ENCODE measurements around the gene OR2V2.
"Not testable (repeated sequence)": the region's sequence is repeated elsewhere in the genome, so short reads cannot be mapped to it uniquely, and the experiment has no call there.

Gene OR2V2, protein sequence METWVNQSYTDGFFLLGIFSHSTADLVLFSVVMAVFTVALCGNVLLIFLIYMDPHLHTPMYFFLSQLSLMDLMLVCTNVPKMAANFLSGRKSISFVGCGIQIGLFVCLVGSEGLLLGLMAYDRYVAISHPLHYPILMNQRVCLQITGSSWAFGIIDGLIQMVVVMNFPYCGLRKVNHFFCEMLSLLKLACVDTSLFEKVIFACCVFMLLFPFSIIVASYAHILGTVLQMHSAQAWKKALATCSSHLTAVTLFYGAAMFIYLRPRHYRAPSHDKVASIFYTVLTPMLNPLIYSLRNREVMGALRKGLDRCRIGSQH

DNA sequence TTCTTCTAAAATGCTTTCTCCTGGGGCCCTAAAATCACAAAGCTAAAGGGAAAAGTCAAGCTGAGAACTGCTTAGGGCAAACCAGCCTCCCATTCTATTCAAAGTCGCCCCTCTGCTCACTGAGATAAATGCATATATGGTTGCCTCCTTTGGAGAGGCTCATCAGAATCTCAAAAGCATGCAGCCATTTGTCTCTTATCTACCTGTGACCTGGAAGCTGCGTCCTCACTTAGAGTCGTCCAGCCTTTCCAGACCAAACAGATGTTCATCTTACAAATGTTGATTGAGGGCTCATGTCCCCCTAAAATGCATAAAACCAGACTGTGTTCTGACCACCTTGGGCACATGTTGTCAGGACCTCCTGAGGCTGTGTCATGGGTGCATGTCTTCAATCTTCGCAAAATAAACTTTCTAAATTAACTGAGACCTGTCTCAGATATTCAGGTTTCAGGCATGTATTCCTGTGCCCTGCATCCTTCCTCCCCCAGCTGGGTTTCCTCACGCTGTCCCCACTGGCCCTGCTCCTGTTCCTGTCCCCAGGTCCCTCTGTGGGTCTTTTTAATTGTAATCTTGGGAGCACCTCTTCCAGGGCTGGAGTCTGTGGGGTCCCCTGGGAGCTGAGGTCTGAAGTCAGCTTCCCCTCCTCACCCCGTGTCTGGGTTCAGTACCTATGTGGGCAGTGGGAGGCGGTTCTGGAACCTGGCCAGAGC lies at the start of gene OR2V2:
Gene OR2V2 (plus strand): TSS at position 660 of the 710 bp plus-strand sequence. CDS start 7,357 bp downstream, outside the sequence.
- not testable (repeated sequence) for DNase-seq

DNA sequence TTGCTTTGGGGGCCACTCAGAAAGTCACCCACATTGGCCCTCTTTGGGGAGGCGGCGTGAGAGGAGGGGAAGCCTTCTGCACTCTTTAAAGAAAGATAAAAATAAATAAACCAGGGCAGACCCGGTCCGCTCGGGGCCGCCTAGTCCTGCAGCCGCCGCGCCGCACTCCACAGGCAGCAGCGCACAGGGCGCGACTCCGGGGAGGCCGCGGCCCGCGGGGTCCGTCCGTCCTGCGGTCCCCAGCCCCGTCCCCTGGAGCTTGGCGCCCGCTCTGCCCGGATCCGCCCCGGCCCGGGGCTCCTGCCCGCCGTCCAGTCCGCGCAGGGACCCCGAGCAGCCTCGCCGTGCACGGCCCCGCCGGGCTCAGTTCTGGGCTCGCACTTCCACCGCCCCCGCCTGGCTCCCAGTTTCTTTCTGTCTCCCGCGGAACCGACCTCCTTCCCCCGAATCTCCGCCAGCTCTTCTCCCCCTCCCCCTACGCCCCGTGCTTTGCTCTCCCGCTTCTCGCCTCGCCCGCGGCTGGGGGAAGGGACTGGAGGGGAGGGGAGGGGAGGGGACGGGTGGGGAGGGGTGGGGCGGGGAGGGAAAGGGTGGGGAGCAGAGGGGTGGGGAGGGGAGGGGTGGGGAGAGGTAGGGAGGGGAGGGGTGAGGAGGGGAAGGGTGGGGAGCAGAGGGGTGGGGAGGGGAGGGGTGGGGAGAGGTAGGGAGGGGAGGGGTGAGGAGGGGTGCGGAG lies 49.5 kb upstream of the OR2V2 start:
- not testable (repeated sequence) for DNase-seq

DNA sequence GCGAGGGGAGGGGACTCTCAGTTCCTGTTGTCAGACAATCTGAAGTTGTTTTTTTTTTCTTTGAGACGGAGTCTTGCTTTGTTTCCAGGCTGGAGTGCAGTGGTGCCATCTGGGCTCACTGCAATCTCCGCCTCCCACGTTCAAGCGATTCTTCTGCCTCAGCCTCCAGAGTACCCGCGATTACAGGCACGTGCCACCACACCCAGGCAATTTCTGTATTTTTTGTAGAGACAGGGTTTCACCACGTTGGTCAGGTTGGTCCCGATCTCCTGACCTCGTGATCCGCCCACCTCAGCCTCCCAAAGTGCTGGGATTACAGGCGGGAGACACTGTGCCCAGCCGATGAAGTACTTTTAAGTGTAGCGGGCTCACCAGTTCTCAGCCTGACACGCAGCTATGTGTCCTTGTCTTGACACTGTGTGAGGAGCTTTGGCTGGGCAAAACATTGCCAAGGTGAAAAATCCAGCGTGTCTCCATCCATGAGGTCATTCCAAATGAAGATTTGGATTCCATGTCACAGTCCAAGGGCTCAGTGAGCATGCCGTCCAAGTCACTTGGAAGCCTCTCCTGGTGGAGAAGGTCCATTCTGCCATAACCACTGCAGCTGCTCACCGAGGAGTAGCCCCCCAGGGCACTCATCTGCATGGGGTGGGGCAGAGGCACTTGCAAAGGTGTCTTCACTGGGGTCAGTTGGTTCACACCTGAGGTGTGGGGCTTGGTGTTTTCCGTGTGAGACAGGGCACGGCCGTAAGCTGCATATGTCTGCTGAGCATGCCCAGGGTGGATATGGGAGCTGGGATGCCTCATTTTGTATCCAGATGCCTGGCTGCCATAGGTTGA lies 48.4 kb upstream of the OR2V2 start:
- no peak for DNase-seq

DNA sequence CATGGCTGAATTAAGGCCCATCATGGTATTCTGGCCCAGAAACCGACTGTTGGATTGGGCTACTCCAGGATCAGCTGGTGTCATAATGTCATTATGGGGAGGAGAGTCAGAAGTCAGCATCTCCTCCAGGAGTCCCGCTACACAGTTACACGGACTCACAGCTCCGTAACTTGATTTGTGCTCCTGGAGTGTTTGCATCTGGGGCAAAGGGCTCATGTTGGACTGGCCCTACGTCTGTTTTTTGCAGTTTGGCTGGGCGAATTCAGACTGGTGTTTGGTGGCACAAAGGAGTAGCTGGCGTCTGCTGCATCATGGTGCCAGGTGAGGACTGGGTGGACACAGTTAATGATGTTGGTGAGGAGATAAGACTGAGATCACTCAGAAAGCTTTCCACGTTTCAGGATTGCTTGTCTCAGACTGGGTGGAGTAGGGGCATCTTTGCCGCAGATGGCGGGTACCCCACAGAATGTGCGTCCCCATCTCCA lies 47.7 kb upstream of the OR2V2 start:
- no peak for DNase-seq

DNA sequence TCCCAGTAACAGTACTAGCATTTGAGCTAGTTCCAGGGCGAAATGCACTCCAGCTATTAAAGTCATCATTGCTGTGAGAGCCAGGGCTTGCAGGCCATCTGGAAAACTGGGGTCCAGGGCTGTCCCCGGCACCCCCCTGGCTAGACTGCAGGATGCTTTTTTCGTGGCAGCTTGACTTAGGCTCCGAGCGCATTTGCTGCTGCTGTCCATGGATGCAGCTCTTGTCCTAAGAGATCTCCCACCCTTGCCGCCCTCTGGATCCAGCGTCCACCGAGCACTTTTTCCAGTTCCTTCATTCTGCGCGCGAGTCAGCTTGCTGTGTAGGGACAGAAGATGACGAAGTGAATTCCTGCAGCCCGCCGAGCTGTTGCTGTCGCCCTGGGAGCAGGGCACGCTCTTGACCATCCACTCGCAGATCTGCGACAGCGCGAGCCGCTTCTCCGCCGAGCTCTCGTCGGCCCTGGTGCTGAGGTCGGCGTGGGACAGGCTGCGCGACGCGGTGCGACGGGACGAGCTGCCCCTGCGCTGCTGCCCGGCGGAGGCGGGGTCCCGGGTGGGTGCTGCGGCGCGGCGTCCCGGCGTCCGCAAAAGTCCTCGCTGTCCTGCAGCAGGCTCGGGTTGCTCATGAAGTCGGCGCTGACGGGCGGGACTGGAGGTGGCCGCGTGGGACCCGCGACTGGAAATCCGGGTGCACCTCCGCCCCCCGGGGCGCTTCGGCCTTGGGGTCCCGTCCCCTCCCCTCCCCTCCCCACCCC lies 47.1 kb upstream of the OR2V2 start:
- no peak for DNase-seq

DNA sequence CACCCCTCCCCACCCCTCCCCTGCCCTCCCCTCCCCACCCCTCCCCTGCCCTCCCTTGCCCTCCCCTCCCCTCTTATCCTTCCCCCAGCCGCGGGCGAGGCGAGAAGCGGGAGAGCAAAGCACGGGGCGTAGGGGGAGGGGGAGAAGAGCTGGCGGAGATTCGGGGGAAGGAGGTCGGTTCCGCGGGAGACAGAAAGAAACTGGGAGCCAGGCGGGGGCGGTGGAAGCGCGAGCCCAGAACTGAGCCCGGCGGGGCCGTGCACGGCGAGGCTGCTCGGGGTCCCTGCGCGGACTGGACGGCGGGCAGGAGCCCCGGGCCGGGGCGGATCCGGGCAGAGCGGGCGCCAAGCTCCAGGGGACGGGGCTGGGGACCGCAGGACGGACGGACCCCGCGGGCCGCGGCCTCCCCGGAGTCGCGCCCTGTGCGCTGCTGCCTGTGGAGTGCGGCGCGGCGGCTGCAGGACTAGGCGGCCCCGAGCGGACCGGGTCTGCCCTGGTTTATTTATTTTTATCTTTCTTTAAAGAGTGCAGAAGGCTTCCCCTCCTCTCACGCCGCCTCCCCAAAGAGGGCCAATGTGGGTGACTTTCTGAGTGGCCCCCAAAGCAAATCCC lies 46.2 kb upstream of the OR2V2 start:
- DNase-seq = not testable (repeated sequence)

DNA sequence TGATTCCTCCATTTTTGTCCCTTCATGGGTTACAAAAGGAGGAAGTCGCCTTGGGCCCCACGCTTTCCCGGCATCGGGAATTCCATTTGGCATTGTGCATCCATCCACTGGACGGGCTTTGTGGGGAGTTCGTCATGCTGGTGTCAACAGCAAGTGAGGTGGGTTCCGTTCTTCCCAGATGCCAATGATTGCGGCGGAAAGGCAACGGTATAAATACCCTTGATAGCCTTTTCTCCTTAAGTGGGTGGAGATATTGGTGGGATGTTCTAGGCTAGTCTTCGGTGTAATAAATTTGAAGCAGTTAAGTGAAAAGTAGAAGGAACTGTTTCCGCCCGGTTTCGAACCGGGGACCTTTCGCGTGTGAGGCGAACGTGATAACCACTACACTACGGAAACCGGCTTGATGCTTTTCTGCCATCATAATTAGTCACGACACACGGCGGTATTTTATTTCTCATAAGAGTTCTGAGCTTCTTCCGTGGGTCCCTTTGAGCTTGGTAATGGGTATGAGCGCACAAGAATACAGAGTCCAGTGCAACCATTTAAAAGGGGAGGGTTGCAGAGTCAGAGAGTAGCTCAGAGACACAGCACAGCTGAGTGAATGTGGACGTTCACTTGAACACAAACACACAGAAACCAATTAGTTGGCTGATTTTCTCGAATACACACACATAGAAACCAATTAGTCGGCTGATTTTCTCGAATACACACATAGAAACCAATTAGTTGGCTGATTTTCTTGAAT lies 45.3 kb upstream of the OR2V2 start:
- DNase-seq = not testable (repeated sequence)

DNA sequence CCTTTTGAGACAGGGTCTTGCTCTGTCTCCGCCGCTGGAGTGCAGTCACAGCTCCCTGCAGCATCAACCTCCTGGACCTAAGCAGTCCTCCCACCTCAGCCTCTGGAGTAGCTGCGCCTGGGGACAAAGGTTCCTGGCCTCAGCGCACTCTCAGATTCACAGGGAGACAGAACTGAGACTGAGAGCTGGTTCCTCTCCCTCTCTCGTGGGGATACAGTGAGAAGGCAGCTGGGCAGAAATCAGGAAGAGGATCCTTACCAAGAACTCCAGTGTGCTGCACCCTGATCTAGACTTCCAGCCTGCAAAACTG lies 43.2 kb upstream of the OR2V2 start:
- not testable (repeated sequence) for DNase-seq

DNA sequence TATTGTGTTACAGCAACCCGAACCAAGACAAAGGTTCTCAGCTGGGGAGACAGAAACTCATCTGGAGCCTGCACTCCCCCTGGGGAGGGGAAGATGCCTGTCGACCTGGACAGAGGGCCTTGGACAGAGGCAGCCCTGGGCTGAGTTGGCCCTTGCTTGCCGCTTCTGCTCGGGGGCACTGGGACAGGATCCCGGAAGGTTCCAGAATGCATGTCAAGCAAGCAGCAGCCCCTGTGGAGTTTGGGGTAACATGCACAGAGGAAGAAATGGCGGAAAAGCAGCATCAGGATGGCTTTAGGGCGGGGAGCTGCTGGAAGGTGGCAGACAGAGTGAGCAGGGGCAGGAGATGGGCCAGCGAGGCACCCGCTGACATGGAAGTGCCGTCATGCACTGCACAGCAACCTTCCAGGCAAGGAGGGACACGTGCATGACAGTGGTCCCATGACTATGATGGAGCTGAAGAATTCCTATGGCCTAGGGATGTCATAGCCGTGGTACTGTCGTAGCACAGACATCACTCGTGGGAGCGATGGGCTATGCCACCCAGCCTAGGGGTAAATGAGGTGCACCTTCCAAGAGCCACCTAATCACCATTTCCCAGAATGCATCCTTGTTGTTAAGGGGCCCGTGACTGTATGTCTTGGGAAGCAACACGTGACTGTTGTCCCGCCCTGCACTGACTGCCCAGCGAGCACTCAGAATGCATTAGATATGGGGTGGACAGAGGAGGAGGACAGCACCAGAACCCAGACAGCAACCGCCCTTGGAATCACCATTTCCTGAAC lies 42.6 kb upstream of the OR2V2 start:
- DNase-seq = not testable (repeated sequence)

DNA sequence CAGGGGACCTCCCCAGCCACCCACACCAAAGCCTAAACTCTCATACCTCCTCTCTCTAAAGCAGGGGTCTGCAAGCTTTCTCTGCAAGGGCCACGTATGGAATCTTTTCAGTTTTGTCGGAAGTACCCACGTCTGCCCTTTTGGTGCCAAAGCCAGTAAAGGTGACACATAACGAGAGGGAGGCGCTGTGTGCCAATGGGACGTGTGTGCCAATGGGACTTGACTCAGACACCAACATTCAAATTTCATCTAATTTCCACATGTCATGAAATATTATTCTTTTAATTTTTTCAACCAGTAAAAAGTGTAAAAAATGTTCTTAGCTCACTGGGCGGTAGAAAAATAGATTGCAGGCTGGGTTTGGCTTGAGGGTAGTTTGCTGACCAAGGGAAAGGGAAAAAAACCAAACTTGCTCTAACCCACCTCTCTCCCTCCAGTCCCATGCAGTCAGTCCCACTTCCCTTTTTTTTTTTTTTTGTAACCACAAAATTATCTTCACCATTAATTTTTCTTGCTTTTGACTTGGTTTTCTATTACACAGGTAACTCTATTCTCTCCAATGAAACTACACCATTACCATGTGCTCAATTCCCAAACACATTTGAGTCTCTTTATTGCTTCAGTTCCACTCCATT lies 41.9 kb upstream of the OR2V2 start:
- DNase-seq = no peak

DNA sequence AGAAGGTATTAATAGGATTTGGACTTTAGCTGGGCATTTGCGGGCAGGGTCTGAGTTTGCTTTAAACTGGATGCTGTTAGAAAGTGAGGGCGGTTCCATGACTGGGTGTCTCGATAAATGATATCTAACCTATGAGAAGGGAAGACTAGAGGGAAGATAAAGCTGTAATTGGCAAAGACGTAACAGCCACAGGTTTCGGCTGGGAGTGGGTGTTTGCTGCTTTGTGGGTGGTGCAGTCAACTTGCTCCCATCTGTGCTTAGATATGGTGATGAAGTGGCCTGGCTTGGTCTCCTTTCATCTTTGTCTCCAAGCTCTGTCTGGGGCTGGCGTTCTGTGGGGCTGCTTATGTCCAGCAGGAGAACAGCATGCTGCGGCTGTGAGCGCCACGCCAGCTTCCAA lies 39.7 kb upstream of the OR2V2 start:
- DNase-seq = no peak

DNA sequence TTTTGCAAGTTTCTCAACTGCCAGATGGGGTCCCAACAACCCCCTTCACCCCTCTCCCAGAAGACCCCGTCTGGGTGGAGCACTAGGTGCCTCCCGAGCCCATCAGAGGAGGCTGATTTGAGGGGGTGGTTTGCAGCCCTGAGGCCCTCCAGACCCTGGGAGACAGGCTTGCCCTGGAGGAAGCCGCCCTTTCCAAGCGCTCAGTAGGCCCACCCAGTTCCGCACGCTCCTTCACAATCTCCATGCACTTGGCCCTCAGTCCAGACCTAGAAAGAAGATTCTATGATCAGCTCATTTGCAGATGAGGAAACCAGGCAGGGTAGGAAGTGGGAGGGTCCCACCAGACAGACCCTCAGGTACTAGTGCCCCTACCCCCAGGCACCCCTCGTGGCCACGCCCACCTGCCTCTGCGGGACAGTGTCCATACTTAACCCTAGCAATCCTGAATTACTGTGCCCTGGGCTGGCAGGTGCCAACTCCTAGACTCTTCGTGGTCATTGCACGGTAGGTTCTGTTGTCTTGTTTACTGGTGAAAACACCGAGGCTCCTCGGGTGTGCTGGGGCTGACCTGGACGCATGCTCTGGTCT lies 38.7 kb upstream of the OR2V2 start:
- no peak for DNase-seq

DNA sequence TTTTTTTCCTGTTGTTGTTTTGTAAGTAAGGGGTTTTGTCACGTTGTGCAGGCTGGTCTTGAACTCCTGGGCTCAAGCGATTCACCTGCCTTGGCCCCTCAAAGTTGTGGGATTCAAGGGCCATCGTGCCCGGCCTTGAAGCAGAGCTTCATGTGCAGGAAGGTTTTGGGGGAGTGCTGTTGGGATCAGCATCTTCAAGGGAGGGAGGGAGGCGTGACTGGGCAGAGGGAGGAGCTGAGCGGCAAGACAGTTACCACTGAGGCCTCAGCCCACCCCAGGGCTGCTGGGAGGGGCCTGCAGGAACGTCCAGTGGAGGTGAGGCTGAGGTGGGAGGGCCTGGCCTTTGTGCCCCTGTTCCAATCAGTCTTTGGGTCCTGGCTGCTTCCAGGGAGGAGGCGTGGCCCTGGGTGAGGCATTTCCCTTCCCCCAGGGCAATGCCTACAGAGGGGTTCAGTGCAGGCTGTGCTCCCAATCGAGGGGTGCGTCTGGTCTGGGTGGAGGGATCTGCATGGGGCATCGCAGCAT lies 37.8 kb upstream of the OR2V2 start:
- DNase-seq = no peak

DNA sequence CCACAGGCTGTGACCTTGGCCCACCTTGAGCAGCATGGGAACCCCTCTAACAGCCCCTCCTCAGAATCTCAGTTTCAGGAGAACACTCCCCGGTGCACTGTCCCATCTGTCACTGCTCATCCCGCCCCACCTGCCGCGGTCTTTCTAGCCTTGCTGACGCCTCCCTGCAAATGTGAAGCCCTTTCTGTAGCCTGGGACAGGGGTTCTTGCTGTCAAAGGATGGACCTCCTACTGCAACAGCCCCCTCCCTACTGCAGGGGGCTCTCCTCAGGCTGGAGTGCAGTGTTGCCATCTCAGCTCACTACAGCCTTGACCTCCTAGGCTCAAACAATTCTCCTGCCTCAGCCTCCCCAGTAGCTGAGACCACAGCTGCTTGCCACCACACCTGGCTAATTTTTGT lies 36.4 kb upstream of the OR2V2 start:
- no peak for DNase-seq

DNA sequence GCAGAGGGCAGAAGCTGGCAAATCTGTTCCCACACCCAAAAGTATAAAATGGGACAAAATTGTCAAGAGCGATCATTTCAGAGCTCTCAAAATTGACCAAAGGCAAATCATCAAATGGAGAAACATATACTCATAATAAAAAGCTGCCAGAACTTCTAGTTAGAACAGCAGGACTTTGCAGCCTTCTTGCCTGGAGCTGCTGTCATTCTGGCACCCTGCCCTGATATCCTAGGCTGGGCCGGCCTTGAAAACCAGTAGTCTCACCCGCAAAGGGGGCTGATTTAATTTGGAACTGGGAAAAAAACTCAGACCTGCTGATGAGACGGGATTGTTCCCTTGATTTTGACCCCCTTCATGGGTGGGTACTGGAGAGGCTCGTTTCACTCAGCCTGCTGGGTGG lies 34.9 kb upstream of the OR2V2 start:
- no peak for DNase-seq

DNA sequence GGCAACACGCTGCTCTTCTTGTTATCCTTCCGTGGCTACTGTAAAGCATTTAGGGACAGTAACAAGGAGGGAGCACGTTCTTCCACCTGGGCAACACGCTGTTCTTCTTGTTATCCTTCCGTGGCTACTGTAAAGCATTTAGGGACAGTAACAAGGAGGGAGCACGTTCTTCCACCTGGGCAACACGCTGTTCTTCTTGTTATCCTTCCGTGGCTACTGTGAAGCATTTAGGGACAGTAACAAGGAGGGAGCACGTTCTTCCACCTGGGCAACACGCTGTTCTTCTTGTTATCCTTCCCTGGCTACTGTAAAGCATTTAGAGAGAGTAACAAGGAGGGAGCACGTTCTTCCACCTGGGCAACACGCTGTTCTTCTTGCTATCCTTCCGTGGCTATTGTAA lies 33.8 kb upstream of the OR2V2 start:
- DNase-seq = not testable (repeated sequence)

DNA sequence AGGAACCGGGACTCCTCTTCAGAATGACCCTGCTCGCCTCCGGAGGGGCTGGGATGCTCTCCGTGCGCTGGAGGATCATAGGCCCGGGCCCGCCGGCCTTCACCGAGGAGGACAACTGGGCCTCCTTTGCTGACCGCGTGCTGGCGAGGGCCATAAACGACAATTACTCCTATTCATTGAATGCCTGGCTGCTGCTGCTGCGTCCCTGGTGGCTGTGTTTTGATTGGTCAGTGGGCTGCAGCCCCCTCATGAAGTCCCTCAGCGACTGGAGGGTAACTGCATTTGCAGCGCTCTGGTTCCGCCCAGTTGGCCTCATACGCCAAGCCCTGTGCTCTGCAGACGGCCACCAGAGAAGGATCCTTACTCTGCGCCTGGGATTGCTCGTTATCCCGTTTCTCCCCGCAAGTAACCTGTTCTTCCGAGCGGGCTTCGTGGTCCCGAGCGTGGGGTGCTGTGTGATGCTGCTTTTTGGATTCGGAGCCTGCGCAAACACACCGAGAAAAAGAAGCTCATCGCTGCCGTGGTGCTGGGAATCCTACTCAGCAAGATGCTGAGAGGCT lies 33.0 kb upstream of the OR2V2 start:
- DNase-seq = no peak

Measured in activated CD4-positive, alpha-beta T cell treated with anti-CD3 and anti-CD28 coated beads, Interleukin-10, Interleukin-2, amounts not matched to agents 100 ng/mL and 50 ng/mL, durations not matched to agents 16 hours and 8 hours (primary cell).